ENCODE data around the gene IL6R.
A peak's percentile ranks its signal among the peaks of the same experiment; 100 is the strongest.

The IL6R gene

DNA sequence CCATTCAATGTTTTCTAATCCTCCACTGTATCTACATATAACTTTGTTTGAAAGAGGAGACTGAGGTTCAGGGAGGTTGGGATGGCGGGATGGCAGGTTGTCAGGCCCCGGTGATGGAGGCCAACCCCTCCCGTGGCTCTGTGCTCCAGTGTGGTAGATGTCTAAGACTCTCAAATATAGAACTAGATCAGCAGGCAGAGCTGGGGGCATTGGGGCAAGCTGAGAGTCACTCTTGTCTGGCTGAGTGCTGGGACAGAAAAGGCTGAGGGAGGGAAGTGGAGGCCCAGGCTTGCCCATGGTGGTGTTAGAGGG, 1.7 kb downstream of the IL6R start:
- H4K20me1 ChIP-seq (ENCODE audit: insufficient read depth, low read length), result no peaks in the 10 kb centered on the region
- no peaks in the 10 kb centered on the region for H3K9me3 ChIP-seq (replicated peaks; ENCODE audit: insufficient read depth, low read length)
- H2AFZ ChIP-seq (ENCODE audit: low read length), result no peak overlapping the region
- no peaks in the 10 kb centered on the region for H3K36me3 ChIP-seq (replicated peaks; ENCODE audit: insufficient read depth, low read length)
- H3K27me3 ChIP-seq (replicated peaks; ENCODE audit: insufficient read depth, low read length), result no peaks in the 10 kb centered on the region
- peaks cover 81% of the 10 kb centered on the region for H3F3A ChIP-seq (ENCODE audit: insufficient read depth, low read length)
- H3K27ac ChIP-seq (ENCODE audit: low read length), result peak overlapping the region; percentile 92
- H3K4me3 ChIP-seq (ENCODE audit: low read length), result peak overlapping the region; percentile 92
- H3K4me1 ChIP-seq (ENCODE audit: low read length), result peaks cover 68% of the 10 kb centered on the region
- no peaks in the 10 kb centered on the region for H3K9me2 ChIP-seq (replicated peaks; ENCODE audit: insufficient read depth, low read length)
- TF ChIP-seq EZH2phosphoT487 (IDR thresholded peaks at IDR 0.05; ENCODE audit: low read length) (no peak), CTCF (IDR thresholded peaks at IDR 0.05; ENCODE audit: low read length) (no peak), EZH2 (optimal IDR thresholded peaks at IDR 0.05; ENCODE audit: low read depth, low read length) (no peak)
- peak overlapping the region; percentile 86 for H3K4me2 ChIP-seq (ENCODE audit: low read depth, low read length)
- no peak for DNase-seq
- peaks cover 64% of the 10 kb centered on the region for H3K79me2 ChIP-seq (ENCODE audit: low read length)
- peak overlapping the region; percentile 94 for H3K9ac ChIP-seq (ENCODE audit: low read length)

DNA sequence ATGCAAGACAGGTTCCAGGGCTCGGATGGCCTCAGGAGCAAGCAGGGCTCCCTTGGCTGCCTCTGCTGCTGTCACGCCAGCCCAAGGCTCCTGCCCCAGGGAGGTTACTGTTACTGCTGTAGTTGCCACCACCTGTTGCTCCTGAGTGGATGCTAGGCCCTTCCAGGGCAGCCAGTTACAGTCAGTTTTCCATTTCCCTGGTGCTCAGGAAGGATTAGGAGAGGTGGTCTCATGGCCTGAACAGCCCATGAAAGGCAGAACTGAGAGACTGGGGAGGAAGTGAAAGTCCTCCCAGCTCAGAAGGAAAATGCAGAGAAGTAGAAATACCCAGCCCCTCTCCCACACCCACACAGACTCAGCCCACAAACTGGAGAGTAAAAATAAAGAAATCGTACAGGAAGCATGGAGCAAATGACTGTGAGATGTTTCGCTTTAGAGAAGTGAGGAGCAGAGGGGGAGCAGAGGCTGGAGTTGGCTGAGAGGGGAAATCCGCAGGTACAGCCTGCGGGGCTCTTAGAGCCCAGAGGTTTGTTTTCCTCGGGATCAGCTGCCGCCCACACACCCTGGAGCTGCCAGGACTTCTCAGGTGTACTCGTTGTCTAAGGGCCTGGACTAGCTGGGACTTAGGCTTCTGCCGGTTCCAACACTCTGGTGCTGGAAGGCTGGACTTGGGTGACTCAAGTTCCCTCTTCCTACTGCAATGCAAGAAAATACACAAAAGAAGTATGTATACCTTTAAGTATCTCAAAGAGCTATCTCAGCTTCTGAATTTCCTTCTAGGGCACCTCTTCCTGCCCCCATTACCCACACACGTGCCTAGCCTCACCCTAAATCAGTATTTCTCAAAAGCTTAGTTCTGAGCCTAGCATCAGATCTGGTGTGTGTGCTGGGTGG, 2.3 kb downstream of the IL6R start:
- Histone ChIP-seq H3K9me2 (replicated peaks; ENCODE audit: insufficient read depth, low read length) (no peaks in the 10 kb centered on the region), H3K79me2 (ENCODE audit: low read length) (peaks cover 70% of the 10 kb centered on the region), H2AFZ (ENCODE audit: low read length) (no peak overlapping the region), H3K9me3 (replicated peaks; ENCODE audit: insufficient read depth, low read length) (no peaks in the 10 kb centered on the region), H3K27ac (ENCODE audit: low read length) (peak overlapping the region; percentile 92), H4K20me1 (ENCODE audit: insufficient read depth, low read length) (no peaks in the 10 kb centered on the region), H3K4me1 (ENCODE audit: low read length) (peaks cover 63% of the 10 kb centered on the region), H3F3A (ENCODE audit: insufficient read depth, low read length) (peaks cover 75% of the 10 kb centered on the region), H3K4me3 (ENCODE audit: low read length) (peak overlapping the region; percentile 92), H3K27me3 (replicated peaks; ENCODE audit: insufficient read depth, low read length) (no peaks in the 10 kb centered on the region), H3K9ac (ENCODE audit: low read length) (peak overlapping the region; percentile 94), H3K36me3 (replicated peaks; ENCODE audit: insufficient read depth, low read length) (no peaks in the 10 kb centered on the region), H3K4me2 (ENCODE audit: low read depth, low read length) (peak overlapping the region; percentile 86)
- TF ChIP-seq EZH2 (optimal IDR thresholded peaks at IDR 0.05; ENCODE audit: low read depth, low read length) (no peak), EZH2phosphoT487 (IDR thresholded peaks at IDR 0.05; ENCODE audit: low read length) (no peak), CTCF (IDR thresholded peaks at IDR 0.05; ENCODE audit: low read length) (no peak)
- peak; percentile 64 for DNase-seq

GRCh38 chr1:154408174-154408777, 3.1 kb downstream of the IL6R start:
- H3K4me2 ChIP-seq (ENCODE audit: low read depth, low read length), result peak overlapping the region; percentile 86
- H3K9ac ChIP-seq (ENCODE audit: low read length), result peak overlapping the region; percentile 94
- H3K36me3 ChIP-seq (replicated peaks; ENCODE audit: insufficient read depth, low read length), result no peaks in the 10 kb centered on the region
- peak overlapping the region; percentile 92 for H3K4me3 ChIP-seq (ENCODE audit: low read length)
- H3K27ac ChIP-seq (ENCODE audit: low read length), result peak overlapping the region; percentile 92
- H3K9me3 ChIP-seq (replicated peaks; ENCODE audit: insufficient read depth, low read length), result no peaks in the 10 kb centered on the region
- peaks cover 60% of the 10 kb centered on the region for H3K4me1 ChIP-seq (ENCODE audit: low read length)
- H2AFZ ChIP-seq (ENCODE audit: low read length), result no peak overlapping the region
- no peaks in the 10 kb centered on the region for H4K20me1 ChIP-seq (ENCODE audit: insufficient read depth, low read length)
- H3F3A ChIP-seq (ENCODE audit: insufficient read depth, low read length), result peaks cover 66% of the 10 kb centered on the region
- H3K27me3 ChIP-seq (replicated peaks; ENCODE audit: insufficient read depth, low read length), result no peaks in the 10 kb centered on the region
- no peak for TF ChIP-seq CTCF (IDR thresholded peaks at IDR 0.05; ENCODE audit: low read length)
- no peak for TF ChIP-seq EZH2phosphoT487 (IDR thresholded peaks at IDR 0.05; ENCODE audit: low read length)
- TF ChIP-seq EZH2 (optimal IDR thresholded peaks at IDR 0.05; ENCODE audit: low read depth, low read length), result no peak
- peaks cover 79% of the 10 kb centered on the region for H3K79me2 ChIP-seq (ENCODE audit: low read length)
- peak; percentile 38 for DNase-seq
- no peaks in the 10 kb centered on the region for H3K9me2 ChIP-seq (replicated peaks; ENCODE audit: insufficient read depth, low read length)

Data from MM.1S (cell line).